HEK293 (cell line): ENCODE results near the gene MAP3K14.

Experiments
- CTCF ChIA-PET: fragments of 350-600 bp; formaldehyde crosslinking; extraction: SDS; loops from one replicate; lab custom pipeline; 2021; ENCODE audit warnings: antibody characterized with exemption; lab: Yijun Ruan, JAX
- POLR2A ChIA-PET: fragments of 300-600 bp; formaldehyde crosslinking; extraction: SDS; loops from one replicate; lab custom pipeline; 2020; ENCODE audit warnings: antibody characterized with exemption, inconsistent platforms; lab: Yijun Ruan, JAX
- H3K27ac ChIP-seq: fragments of 200-500 bp; sonication (Bioruptor generic); 2 replicates; pipeline ENCODE4 v1.5.1; 2014; ENCODE audit warnings: low read depth, low read length, control low read depth, inconsistent platforms; ENCODE audit errors: extremely low read depth
- H3K36me3 ChIP-seq, 2 experiments: fragments of 200-500 bp in 1 of 2; sonication (Bioruptor generic) in 1 of 2; 1 replicate in 1 of 2; 2 replicates in 1 of 2; pipeline ENCODE4 v1.5.1; 2014 to 2017; ENCODE audit warnings: inconsistent platforms in 2 of 2, low read length in 2 of 2; ENCODE audit not compliant: control insufficient read depth in 2 of 2, insufficient read depth in 1 of 2
- H3K4me1 ChIP-seq: fragments of 200-500 bp; sonication (Bioruptor generic); 2 replicates; pipeline ENCODE4 v1.5.1; 2014; ENCODE audit warnings: mild to moderate bottlenecking, low read length, inconsistent platforms; ENCODE audit not compliant: control insufficient read depth, insufficient read depth
- H3K4me3 ChIP-seq: 2 replicates; pipeline ENCODE4 v1.5.1; 2011; ENCODE audit warnings: low read depth, mild to moderate bottlenecking, control low read depth, low read length, moderate library complexity
- H3K9me3 ChIP-seq: fragments of 200-500 bp; sonication (Bioruptor generic); 2 replicates; pipeline ENCODE4 v1.5.1; 2014; ENCODE audit warnings: low read depth, low read length, inconsistent platforms; ENCODE audit not compliant: control insufficient read depth, insufficient read depth
- EGR2 ChIP-seq: fragments of 450-650 bp; formaldehyde crosslinking; IDR thresholded peaks from 2 replicates; pipeline ENCODE4 v1.5.1; 2016; ENCODE audit warnings: low read depth, missing biosample characterization, missing genetic modification characterization
- KLF16 ChIP-seq: fragments of 450-650 bp; formaldehyde crosslinking; IDR thresholded peaks from 2 replicates; pipeline ENCODE4 v1.5.1; 2017; ENCODE audit warnings: missing biosample characterization, missing genetic modification characterization
- RBAK ChIP-seq: fragments of 450-650 bp; formaldehyde crosslinking; IDR thresholded peaks from 2 replicates; pipeline ENCODE4 v1.5.1; 2016; ENCODE audit warnings: missing biosample characterization, missing genetic modification characterization
- REPIN1 ChIP-seq: fragments of 450-650 bp; formaldehyde crosslinking; IDR thresholded peaks from 2 replicates; pipeline ENCODE4 v1.5.1; 2017; ENCODE audit warnings: missing biosample characterization, missing genetic modification characterization, low read depth
- SCRT2 ChIP-seq: fragments of 450-650 bp; formaldehyde crosslinking; IDR thresholded peaks from 2 replicates; pipeline ENCODE4 v1.5.1; 2016; ENCODE audit warnings: missing biosample characterization, missing genetic modification characterization
- YY2 ChIP-seq: fragments of 450-650 bp; formaldehyde crosslinking; IDR thresholded peaks from 2 replicates; pipeline ENCODE4 v1.5.1; 2016; ENCODE audit warnings: missing biosample characterization, missing genetic modification characterization
- ZBTB17 ChIP-seq: fragments of 450-650 bp; formaldehyde crosslinking; IDR thresholded peaks from 2 replicates; pipeline ENCODE4 v1.5.1; 2016; ENCODE audit warnings: missing biosample characterization, missing genetic modification characterization
- ZBTB8A ChIP-seq: fragments of 450-650 bp; formaldehyde crosslinking; IDR thresholded peaks from 2 replicates; pipeline ENCODE4 v1.5.1; 2016; ENCODE audit warnings: missing biosample characterization, missing genetic modification characterization
- ZFP3 ChIP-seq: fragments of 450-650 bp; formaldehyde crosslinking; IDR thresholded peaks from 2 replicates; pipeline ENCODE4 v1.5.1; 2016; ENCODE audit warnings: low read depth, missing biosample characterization, missing genetic modification characterization
- ZFP37 ChIP-seq: fragments of 450-650 bp; formaldehyde crosslinking; IDR thresholded peaks from 2 replicates; pipeline ENCODE4 v1.5.1; 2016; ENCODE audit warnings: missing biosample characterization, missing genetic modification characterization
- ZIC2 ChIP-seq: fragments of 450-650 bp; formaldehyde crosslinking; IDR thresholded peaks from 2 replicates; pipeline ENCODE4 v1.5.1; 2016; ENCODE audit warnings: missing biosample characterization, missing genetic modification characterization
- ZNF175 ChIP-seq: fragments of 450-650 bp; formaldehyde crosslinking; IDR thresholded peaks from 2 replicates; pipeline ENCODE4 v1.5.1; 2016; ENCODE audit warnings: missing biosample characterization, missing genetic modification characterization
- ZNF214 ChIP-seq: fragments of 450-650 bp; formaldehyde crosslinking; IDR thresholded peaks from 2 replicates; pipeline ENCODE4 v1.5.1; 2017; ENCODE audit warnings: missing biosample characterization, mild to moderate bottlenecking, missing genetic modification characterization, borderline replicate concordance
- ZNF223 ChIP-seq: fragments of 450-650 bp; formaldehyde crosslinking; IDR thresholded peaks from 2 replicates; pipeline ENCODE4 v1.5.1; 2016; ENCODE audit warnings: missing biosample characterization, missing genetic modification characterization
- ZNF248 ChIP-seq: fragments of 450-650 bp; formaldehyde crosslinking; IDR thresholded peaks from 2 replicates; pipeline ENCODE4 v1.5.1; 2017; ENCODE audit warnings: missing biosample characterization, missing genetic modification characterization
- ZNF335 ChIP-seq: fragments of 450-650 bp; formaldehyde crosslinking; conservative IDR thresholded peaks from 2 replicates; pipeline ENCODE4 v1.5.1; 2016; ENCODE audit warnings: missing biosample characterization, missing genetic modification characterization
- ZNF624 ChIP-seq: fragments of 450-650 bp; formaldehyde crosslinking; IDR thresholded peaks from 2 replicates; pipeline ENCODE4 v1.5.1; 2017; ENCODE audit warnings: missing biosample characterization, missing genetic modification characterization
- ZNF626 ChIP-seq: fragments of 450-650 bp; sonication (Bioruptor Pico); formaldehyde crosslinking; IDR thresholded peaks from 2 replicates; pipeline ENCODE4 v1.5.1; 2018; ENCODE audit warnings: missing biosample characterization, missing genetic modification characterization, inconsistent platforms
- ZNF707 ChIP-seq: fragments of 450-650 bp; formaldehyde crosslinking; IDR thresholded peaks from 2 replicates; pipeline ENCODE4 v1.5.1; 2016; ENCODE audit warnings: missing biosample characterization, missing genetic modification characterization
- ZNF792 ChIP-seq: fragments of 450-650 bp; formaldehyde crosslinking; IDR thresholded peaks from 2 replicates; pipeline ENCODE4 v1.5.1; 2016; ENCODE audit warnings: missing biosample characterization, missing genetic modification characterization
- ZSCAN16 ChIP-seq: fragments of 450-650 bp; formaldehyde crosslinking; IDR thresholded peaks from 2 replicates; pipeline ENCODE4 v1.5.1; 2016; ENCODE audit warnings: missing biosample characterization, missing genetic modification characterization
- ZSCAN30 ChIP-seq: fragments of 450-650 bp; IDR thresholded peaks from 2 replicates; pipeline ENCODE4 v1.5.1; 2018; ENCODE audit warnings: missing biosample characterization, mild to moderate bottlenecking, missing genetic modification characterization, moderate library complexity
- TF ChIP-seq, protein P1 (sequence below): fragments of 450-650 bp; formaldehyde crosslinking; IDR thresholded peaks from 2 replicates; pipeline ENCODE4 v1.5.1; 2016; ENCODE audit warnings: missing biosample characterization, missing genetic modification characterization
- TF ChIP-seq, protein P2 (sequence below): fragments of 450-650 bp; formaldehyde crosslinking; IDR thresholded peaks from 2 replicates; pipeline ENCODE4 v1.5.1; 2016; ENCODE audit warnings: missing biosample characterization, missing genetic modification characterization
- TF ChIP-seq, protein P3 (sequence below): sonication (generic); formaldehyde crosslinking; IDR thresholded peaks from 2 replicates; pipeline ENCODE4 v1.8.1; 2022; ENCODE audit warnings: mild to moderate bottlenecking, moderate library complexity, missing genetic modification reagents
- TF ChIP-seq, protein P4 (sequence below): fragments of 450-650 bp; formaldehyde crosslinking; IDR thresholded peaks from 2 replicates; pipeline ENCODE4 v1.5.1; 2016; ENCODE audit warnings: missing biosample characterization, missing genetic modification characterization
- TF ChIP-seq, protein P5 (sequence below): fragments of 450-650 bp; formaldehyde crosslinking; conservative IDR thresholded peaks from 2 replicates; pipeline ENCODE4 v1.5.1; 2016; ENCODE audit warnings: low read depth, missing biosample characterization, missing genetic modification characterization
- TF ChIP-seq, protein P6 (sequence below): fragments of 450-650 bp; formaldehyde crosslinking; IDR thresholded peaks from 2 replicates; pipeline ENCODE4 v1.5.1; 2016; ENCODE audit warnings: missing biosample characterization, missing genetic modification characterization

Gene MAP3K14

DNA sequence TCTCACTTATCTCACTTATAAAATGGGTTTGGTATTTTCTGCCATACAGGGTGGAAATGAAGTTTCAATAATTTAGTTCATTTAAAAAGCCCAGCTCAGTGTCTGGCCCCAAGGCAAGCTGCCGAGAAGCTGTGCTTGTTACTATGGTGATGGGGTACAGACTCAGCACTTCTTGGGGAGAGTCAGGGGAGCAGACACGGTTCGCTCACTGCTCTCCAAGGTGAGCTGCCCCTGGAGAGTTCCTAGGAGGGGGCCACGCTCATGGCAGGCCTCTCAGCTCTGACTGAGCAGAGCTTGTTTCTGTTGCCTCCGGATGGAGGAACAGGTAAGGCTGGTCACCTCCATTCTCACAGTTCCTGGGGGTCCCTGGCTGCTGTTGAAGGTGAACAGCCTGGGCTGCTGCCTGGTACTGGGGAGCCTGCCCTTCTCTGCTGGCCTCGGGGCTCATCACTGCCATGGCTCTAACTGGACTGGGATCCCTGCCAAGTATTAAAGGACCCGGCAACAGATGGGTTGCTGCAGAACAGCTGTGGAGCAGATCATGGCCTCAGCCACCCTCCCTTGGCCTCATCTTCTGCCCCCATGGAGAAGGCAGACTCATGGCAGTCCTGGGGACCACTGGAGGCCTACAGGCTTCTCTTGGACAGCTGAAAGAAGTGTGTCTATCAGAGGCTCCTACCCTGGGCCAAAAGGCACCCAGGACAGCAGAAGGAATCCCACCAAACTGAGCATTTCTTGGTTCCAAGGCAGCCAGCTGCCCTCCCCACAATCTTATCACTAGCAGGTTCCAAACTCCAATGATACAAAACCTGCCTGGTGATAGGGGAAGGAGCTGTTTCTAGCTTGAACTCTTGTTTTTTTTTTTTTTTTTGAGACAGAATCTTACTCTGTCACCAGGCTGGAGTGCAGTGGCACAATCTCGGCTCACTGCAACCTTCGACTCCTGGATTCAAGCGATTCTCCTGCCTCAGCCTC lies 29.0 kb downstream of the MAP3K14 start:
- POLR2A ChIA-PET, result interaction anchor here (1.3 to 1.7 kb wide), 2 partner anchors 10 to 29 kb away, joined by 3 to 4 read pairs; partner anchors contain the start of gene MAP3K14
- H3K27ac ChIP-seq, result no peak overlapping the region
- H3K4me3 ChIP-seq, result no peak overlapping the region
- H3K9me3 ChIP-seq, result no peaks in the 10 kb centered on the region
- CTCF ChIA-PET, result interaction anchor here (0.9 to 6.1 kb wide), 6 partner anchors 11 to 102 kb away, joined by 3 to 37 read pairs (median 4); no protein-coding TSS in a partner anchor
- peaks cover 10 to 76% of the 10 kb centered on the region in 2 experiments; a peak in 2 of 3 replicates for H3K36me3 ChIP-seq
- H3K4me1 ChIP-seq, result no peaks in the 10 kb centered on the region
- no peak for TF ChIP-seq EGR2 (tag by site-specific recombination)
- TF ChIP-seq, protein P1, sequence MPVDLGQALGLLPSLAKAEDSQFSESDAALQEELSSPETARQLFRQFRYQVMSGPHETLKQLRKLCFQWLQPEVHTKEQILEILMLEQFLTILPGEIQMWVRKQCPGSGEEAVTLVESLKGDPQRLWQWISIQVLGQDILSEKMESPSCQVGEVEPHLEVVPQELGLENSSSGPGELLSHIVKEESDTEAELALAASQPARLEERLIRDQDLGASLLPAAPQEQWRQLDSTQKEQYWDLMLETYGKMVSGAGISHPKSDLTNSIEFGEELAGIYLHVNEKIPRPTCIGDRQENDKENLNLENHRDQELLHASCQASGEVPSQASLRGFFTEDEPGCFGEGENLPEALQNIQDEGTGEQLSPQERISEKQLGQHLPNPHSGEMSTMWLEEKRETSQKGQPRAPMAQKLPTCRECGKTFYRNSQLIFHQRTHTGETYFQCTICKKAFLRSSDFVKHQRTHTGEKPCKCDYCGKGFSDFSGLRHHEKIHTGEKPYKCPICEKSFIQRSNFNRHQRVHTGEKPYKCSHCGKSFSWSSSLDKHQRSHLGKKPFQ, result no peak
- no peak for TF ChIP-seq ZFP3 (tag by site-specific recombination)
- TF ChIP-seq, protein P2, sequence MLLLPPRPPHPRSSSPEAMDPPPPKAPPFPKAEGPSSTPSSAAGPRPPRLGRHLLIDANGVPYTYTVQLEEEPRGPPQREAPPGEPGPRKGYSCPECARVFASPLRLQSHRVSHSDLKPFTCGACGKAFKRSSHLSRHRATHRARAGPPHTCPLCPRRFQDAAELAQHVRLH, result no peak
- peak; percentile 28 for TF ChIP-seq ZIC2 (tag by site-specific recombination)
- TF ChIP-seq SCRT2, result peak; percentile 92
- TF ChIP-seq RBAK (tag by site-specific recombination), result no peak
- TF ChIP-seq ZNF248 (tag by site-specific recombination), result no peak
- peak; percentile 57 for TF ChIP-seq ZNF335 (tag by site-specific recombination)
- TF ChIP-seq ZBTB8A (tag by site-specific recombination), result no peak
- TF ChIP-seq REPIN1 (tag by site-specific recombination), result no peak
- TF ChIP-seq ZFP37 (tag by site-specific recombination), result no peak
- no peak for TF ChIP-seq ZNF624 (tag by site-specific recombination)
- TF ChIP-seq ZNF175 (tag by site-specific recombination), result no peak
- TF ChIP-seq ZSCAN16, result no peak
- no peak for TF ChIP-seq ZNF626 (tag by site-specific recombination)
- TF ChIP-seq, protein P3, sequence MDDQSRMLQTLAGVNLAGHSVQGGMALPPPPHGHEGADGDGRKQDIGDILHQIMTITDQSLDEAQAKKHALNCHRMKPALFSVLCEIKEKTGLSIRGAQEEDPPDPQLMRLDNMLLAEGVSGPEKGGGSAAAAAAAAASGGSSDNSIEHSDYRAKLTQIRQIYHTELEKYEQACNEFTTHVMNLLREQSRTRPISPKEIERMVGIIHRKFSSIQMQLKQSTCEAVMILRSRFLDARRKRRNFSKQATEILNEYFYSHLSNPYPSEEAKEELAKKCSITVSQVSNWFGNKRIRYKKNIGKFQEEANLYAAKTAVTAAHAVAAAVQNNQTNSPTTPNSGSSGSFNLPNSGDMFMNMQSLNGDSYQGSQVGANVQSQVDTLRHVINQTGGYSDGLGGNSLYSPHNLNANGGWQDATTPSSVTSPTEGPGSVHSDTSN (CRISPR knock-in tag), result no peak
- no peak for TF ChIP-seq ZBTB17
- TF ChIP-seq KLF16 (tag by site-specific recombination), result no peak
- no peak for TF ChIP-seq ZNF214 (tag by site-specific recombination)
- TF ChIP-seq, protein P4, sequence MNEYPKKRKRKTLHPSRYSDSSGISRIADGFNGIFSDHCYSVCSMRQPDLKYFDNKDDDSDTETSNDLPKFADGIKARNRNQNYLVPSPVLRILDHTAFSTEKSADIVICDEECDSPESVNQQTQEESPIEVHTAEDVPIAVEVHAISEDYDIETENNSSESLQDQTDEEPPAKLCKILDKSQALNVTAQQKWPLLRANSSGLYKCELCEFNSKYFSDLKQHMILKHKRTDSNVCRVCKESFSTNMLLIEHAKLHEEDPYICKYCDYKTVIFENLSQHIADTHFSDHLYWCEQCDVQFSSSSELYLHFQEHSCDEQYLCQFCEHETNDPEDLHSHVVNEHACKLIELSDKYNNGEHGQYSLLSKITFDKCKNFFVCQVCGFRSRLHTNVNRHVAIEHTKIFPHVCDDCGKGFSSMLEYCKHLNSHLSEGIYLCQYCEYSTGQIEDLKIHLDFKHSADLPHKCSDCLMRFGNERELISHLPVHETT (tag by site-specific recombination), result no peak
- no peak for TF ChIP-seq YY2 (tag by site-specific recombination)
- TF ChIP-seq, protein P5, sequence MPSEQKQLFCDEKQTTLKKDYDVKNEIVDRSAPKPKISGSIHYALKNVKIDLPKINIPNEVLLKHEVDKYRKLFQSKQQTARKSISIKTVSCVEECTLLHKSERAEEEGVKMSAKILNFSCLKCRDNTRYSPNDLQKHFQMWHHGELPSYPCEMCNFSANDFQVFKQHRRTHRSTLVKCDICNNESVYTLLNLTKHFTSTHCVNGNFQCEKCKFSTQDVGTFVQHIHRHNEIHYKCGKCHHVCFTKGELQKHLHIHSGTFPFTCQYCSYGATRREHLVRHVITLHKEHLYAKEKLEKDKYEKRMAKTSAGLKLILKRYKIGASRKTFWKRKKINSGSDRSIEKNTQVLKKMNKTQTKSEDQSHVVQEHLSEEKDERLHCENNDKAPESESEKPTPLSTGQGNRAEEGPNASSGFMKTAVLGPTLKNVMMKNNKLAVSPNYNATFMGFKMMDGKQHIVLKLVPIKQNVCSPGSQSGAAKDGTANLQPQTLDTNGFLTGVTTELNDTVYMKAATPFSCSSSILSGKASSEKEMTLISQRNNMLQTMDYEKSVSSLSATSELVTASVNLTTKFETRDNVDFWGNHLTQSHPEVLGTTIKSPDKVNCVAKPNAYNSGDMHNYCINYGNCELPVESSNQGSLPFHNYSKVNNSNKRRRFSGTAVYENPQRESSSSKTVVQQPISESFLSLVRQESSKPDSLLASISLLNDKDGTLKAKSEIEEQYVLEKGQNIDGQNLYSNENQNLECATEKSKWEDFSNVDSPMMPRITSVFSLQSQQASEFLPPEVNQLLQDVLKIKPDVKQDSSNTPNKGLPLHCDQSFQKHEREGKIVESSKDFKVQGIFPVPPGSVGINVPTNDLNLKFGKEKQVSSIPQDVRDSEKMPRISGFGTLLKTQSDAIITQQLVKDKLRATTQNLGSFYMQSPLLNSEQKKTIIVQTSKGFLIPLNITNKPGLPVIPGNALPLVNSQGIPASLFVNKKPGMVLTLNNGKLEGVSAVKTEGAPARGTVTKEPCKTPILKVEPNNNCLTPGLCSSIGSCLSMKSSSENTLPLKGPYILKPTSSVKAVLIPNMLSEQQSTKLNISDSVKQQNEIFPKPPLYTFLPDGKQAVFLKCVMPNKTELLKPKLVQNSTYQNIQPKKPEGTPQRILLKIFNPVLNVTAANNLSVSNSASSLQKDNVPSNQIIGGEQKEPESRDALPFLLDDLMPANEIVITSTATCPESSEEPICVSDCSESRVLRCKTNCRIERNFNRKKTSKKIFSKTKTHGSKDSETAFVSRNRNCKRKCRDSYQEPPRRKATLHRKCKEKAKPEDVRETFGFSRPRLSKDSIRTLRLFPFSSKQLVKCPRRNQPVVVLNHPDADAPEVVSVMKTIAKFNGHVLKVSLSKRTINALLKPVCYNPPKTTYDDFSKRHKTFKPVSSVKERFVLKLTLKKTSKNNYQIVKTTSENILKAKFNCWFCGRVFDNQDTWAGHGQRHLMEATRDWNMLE (tag by site-specific recombination), result no peak
- TF ChIP-seq, protein P6, sequence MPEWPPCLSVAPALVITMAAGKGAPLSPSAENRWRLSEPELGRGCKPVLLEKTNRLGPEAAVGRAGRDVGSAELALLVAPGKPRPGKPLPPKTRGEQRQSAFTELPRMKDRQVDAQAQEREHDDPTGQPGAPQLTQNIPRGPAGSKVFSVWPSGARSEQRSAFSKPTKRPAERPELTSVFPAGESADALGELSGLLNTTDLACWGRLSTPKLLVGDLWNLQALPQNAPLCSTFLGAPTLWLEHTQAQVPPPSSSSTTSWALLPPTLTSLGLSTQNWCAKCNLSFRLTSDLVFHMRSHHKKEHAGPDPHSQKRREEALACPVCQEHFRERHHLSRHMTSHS (tag by site-specific recombination), result no peak
- no peak for TF ChIP-seq ZNF707 (tag by site-specific recombination)
- TF ChIP-seq ZNF223 (tag by site-specific recombination), result no peak
- no peak for TF ChIP-seq ZNF792 (tag by site-specific recombination)
- no peak for TF ChIP-seq ZSCAN30 (tag by site-specific recombination)
